Measurements from ENCODE around the gene CDHR5. TPM values are rescaled to one million over a fixed set of nuclear protein-coding genes. Genes with fewer than 3 reads are reported as not detected.

The CDHR5 gene
- total and polyA plus RNA-seq, 2 of the 4 experiments (the other 2 are of a cell fraction): not detected

- no peak for TF ChIP-seq ELK1 (IDR thresholded peaks at IDR 0.05; ENCODE audit: borderline replicate concordance, low read depth, low read length)
- no peak for TF ChIP-seq MAFK (IDR thresholded peaks at IDR 0.05; ENCODE audit: low read depth, low read length)
- no peak for TF ChIP-seq RFX5 (IDR thresholded peaks at IDR 0.05; ENCODE audit: low read depth, low read length)
- TF ChIP-seq RCOR1 (IDR thresholded peaks at IDR 0.05; ENCODE audit: insufficient replicate concordance, low read length): no peak
- TF ChIP-seq FOS (IDR thresholded peaks at IDR 0.05; ENCODE audit: low read depth, low read length): no peak
- peak; percentile 82; the same call in 1 of the 2 replicates for TF ChIP-seq MAZ (IDR thresholded peaks at IDR 0.05; ENCODE audit: borderline replicate concordance, low read depth, low read length)
Observed at GRCh38 chr11:568306-569157, 56.2 kb downstream of the CDHR5 start (continued).

All from IMR-90 (cell line).